ENCODE data around the gene SPAG6.

- TF ChIP-seq BCLAF1 (IDR thresholded peaks at IDR 0.05; ENCODE audit: borderline replicate concordance in 1 of 2, control insufficient read depth in 1 of 2, low read depth in 2 of 2, low read length in 1 of 2) (no peak), FOXA1 (IDR thresholded peaks at IDR 0.05; ENCODE audit: borderline replicate concordance) (no peak), CTCF (IDR thresholded peaks at IDR 0.05 in 2 of 3, conservative IDR thresholded peaks at IDR 0.05 in 1 of 3; ENCODE audit: insufficient read depth in 2 of 3, low read depth in 1 of 3, low read length in 3 of 3) (no peak), MYC (IDR thresholded peaks at IDR 0.05; ENCODE audit: low read depth, low read length) (no peak), MYC (CRISPR knock-in tag; IDR thresholded peaks at IDR 0.05; ENCODE audit: borderline replicate concordance, low read depth) (no peak), ESRRB (CRISPR knock-in tag; IDR thresholded peaks at IDR 0.05; ENCODE audit: borderline replicate concordance) (no peak), ZNF143 (CRISPR knock-in tag; IDR thresholded peaks at IDR 0.05) (no peak), ZBTB49 (CRISPR knock-in tag; IDR thresholded peaks at IDR 0.05; ENCODE audit: borderline replicate concordance) (no peak), POLR2AphosphoS2 (IDR thresholded peaks at IDR 0.05; ENCODE audit: low read length) (no peak), ELK1 (CRISPR knock-in tag; IDR thresholded peaks at IDR 0.05) (no peak), CREB3 (tag; conservative IDR thresholded peaks at IDR 0.05; ENCODE audit: low read depth) (no peak), BRF1 (IDR thresholded peaks at IDR 0.05; ENCODE audit: borderline replicate concordance, extremely low read depth, insufficient read length) (no peak), ZZZ3 (IDR thresholded peaks at IDR 0.05) (no peak)
Measured at GRCh38 chr10:22464966-22465629, 119.8 kb downstream of the SPAG6 start.
